ENCODE data around the gene EPS8L1. TPM values are rescaled to one million over a fixed set of nuclear protein-coding genes. Genes with fewer than 3 reads are reported as not detected.
"Not testable (repeated sequence)": the region's sequence is repeated elsewhere in the genome, so short reads cannot be mapped to it uniquely, and the experiment has no call there.

The EPS8L1 gene
- 10 to 100 TPM; 30.2 to 55.7 (median 43.3) TPM for total RNA-seq

DNA sequence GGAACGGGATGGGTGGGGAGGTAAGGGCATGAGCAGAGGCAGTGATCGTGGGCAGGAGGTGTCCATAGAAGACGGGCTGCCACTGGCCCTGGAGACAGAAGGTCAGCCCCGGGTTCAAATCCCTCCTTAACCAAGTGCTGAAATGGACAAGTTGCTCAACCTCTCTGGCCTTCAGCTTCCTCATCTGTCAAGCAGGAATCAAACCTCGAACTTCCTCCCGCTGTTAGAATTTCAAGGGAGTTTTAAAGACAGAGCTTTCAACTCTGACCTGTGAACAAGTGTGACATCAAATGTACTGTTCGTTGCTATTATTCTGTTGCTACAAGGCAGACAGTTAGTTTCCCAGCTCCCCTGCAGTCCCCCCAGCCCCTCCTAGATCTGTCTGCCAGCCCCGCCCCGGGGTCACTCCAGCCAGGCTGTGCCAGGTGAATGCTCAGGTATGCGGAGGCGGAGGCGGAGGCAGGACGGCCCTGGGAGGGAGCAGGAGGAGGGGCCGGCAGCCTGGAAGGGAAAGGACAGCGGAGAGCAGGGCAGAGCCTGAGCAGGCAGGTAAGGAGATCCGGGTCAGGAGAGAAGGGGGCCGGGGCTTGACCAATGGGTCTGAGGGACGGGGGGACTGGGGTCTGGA lies at the start of gene EPS8L1:
Gene EPS8L1 (plus strand): TSS at position 499 of the 628 bp plus-strand sequence. CDS start 576 bp downstream, outside the sequence.
- DNase-seq (peak; percentile 84 to 87), ATAC-seq (ENCODE audit: low FRiP score in 2 of 2) (peak; percentile 43 to 89)
- TF ChIP-seq EP300 (IDR thresholded peaks at IDR 0.05) (no peak), POLR2AphosphoS5 (IDR thresholded peaks at IDR 0.05) (peak; percentile 20 to 51), POLR2A (IDR thresholded peaks at IDR 0.05) (peak in 1 of 4 donors; percentile 44)
- 29 to 47% methylated on average over 14 to 18 of the region's 18 CpGs for WGBS, 2 donors
- H3K4me3 ChIP-seq, result peak within 1 kb of the TSS in 3 of 4 donors; percentile 14 to 32 (median 25)
- H3K27me3 ChIP-seq, result peaks cover 0 to 9% (median 0%) of the 10 kb centered on the region in 4 donors
- no peaks in the 10 kb centered on the region for H3K9me3 ChIP-seq
- H3K4me1 ChIP-seq, result peaks cover 9 to 24% (median 16%) of the 10 kb centered on the region in 4 donors
- H3K36me3 ChIP-seq, result no peaks in the 10 kb centered on the region
- H3K27ac ChIP-seq, result peak within 1 kb of the TSS; percentile 35 to 52 (median 48)

DNA sequence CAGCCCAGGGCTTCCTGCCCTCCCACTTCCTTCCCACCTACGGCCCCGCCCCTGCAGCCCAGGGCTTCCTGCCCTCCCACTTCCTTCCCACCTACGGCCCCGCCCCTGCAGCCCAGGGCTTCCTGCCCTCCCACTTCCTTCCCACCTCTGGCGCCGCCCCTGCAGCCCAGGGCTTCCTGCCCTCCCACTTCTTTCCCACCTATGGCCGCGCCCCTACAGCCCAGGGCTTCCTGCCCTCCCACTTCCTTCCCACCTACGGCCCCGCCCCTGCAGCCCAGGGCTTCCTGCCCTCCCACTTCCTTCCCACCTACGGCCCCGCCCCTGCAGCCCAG lies 48.6 kb upstream of the EPS8L1 start:
- WGBS, 2 donors, result no CpG with 5 or more reads among the region's 12 CpGs
- not testable (repeated sequence) for H3K27me3 ChIP-seq; H3K4me3 ChIP-seq; H3K27ac ChIP-seq; ATAC-seq (ENCODE audit: low FRiP score in 2 of 2); H3K4me1 ChIP-seq; H3K36me3 ChIP-seq; H3K9me3 ChIP-seq; DNase-seq

DNA sequence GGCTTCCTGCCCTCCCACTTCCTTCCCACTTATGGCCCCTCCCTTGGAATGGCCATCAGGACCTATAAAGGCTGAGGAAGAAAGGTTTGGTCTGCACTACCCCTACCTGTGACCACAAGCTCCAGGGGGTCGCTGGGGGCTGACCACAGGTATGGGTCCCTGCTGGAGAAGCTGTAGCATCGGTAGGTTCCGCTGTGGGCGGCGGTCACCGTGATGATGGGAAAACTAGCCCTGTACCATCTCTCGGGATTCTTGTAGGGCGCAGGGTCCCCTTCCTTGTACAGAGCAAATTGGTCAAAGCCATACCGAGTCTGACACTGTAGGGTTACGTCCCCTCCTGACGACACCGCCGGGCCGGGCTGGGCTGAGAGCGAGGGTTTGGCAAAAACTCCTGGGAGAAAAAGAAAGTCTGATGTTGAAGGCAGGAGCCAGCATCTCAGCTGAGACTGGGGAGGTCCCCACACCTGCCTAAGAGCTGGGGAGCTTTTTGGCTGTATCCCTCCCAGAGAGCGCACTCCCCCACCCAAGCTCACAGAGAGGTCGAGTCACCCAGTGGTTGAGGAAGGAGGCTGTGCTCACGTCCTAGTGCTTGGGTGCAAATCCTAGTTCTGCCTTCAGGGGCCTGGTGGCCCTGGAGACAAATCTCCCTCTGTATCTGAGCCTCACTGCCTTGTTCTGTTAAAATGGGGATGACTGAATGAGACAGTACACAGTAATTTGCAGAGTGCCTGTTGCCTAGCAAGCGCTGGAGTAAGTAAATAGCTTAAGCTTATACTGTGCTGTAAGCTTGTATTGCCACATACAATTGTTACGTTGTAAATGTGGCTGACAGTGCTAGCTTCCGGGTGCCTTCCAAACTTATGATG lies 48.0 kb upstream of the EPS8L1 start:
- H3K4me1 ChIP-seq, result no peaks in the 10 kb centered on the region
- no peak for ATAC-seq (ENCODE audit: low FRiP score in 2 of 2)
- no peaks in the 10 kb centered on the region for H3K27me3 ChIP-seq
- WGBS, 2 donors, result 91 to 92% methylated on average over 18 of the region's 21 CpGs
- TF ChIP-seq POLR2A (IDR thresholded peaks at IDR 0.05) (no peak), CTCF (IDR thresholded peaks at IDR 0.05) (no peak), EP300 (IDR thresholded peaks at IDR 0.05) (no peak), POLR2AphosphoS5 (IDR thresholded peaks at IDR 0.05) (no peak)
- no peak overlapping the region for H3K27ac ChIP-seq
- peak in 1 of 2 donors; percentile 72 for DNase-seq
- no peaks in the 10 kb centered on the region for H3K36me3 ChIP-seq
- H3K9me3 ChIP-seq, result no peaks in the 10 kb centered on the region
- no peak overlapping the region for H3K4me3 ChIP-seq

DNA sequence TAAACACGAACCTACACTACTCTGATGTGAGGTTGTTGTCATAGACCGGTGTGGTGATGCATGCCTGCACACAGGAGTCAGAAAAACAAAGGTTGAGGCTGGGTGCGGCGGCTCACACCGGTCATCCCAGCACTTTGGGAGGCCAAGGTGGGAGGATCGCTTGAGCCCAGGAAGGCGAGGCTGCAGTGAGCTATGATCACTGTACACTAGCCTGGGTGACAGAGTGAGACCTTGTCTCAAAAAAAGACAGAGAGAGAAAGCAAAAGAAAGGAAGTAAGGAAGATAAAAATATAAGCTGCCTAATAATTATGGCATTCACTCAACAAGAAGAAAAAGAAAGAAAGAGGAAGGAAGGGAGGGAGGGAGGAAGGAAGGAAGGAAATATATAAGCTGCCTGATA lies 46.9 kb upstream of the EPS8L1 start:
- Histone ChIP-seq H3K36me3 (no peaks in the 10 kb centered on the region), H3K27ac (no peak overlapping the region), H3K4me1 (no peaks in the 10 kb centered on the region), H3K9me3 (no peaks in the 10 kb centered on the region), H3K4me3 (no peak overlapping the region), H3K27me3 (no peaks in the 10 kb centered on the region)
- DNase-seq (no peak), ATAC-seq (ENCODE audit: low FRiP score in 2 of 2) (no peak)
- no peak for TF ChIP-seq CTCF (IDR thresholded peaks at IDR 0.05)
- TF ChIP-seq POLR2A (IDR thresholded peaks at IDR 0.05), result no peak
- TF ChIP-seq POLR2AphosphoS5 (IDR thresholded peaks at IDR 0.05), result no peak
- no peak for TF ChIP-seq EP300 (IDR thresholded peaks at IDR 0.05)
- WGBS, 2 donors, result 85 to 88% methylated on average over 7 of the region's 7 CpGs

GRCh38 chr19:55031178-55031577 lies 44.5 kb upstream of the EPS8L1 start:
- Histone ChIP-seq H3K27ac (no peak overlapping the region), H3K4me1 (no peaks in the 10 kb centered on the region), H3K9me3 (no peaks in the 10 kb centered on the region), H3K36me3 (no peaks in the 10 kb centered on the region), H3K4me3 (no peak overlapping the region), H3K27me3 (no peaks in the 10 kb centered on the region)
- TF ChIP-seq CTCF (IDR thresholded peaks at IDR 0.05) (no peak), POLR2AphosphoS5 (IDR thresholded peaks at IDR 0.05) (no peak), POLR2A (IDR thresholded peaks at IDR 0.05) (no peak)
- no peak for ATAC-seq (ENCODE audit: low FRiP score in 2 of 2)
- DNase-seq, result no peak
- 91 to 94% methylated on average over 7 of the region's 7 CpGs for WGBS, 2 donors
